Measurements from ENCODE around the gene HLA-DRA.

The HLA-DRA gene

GRCh38 chr6:32491700-32492099, 52.0 kb downstream of the HLA-DRA start:
- DNase-seq (ENCODE audit: low read depth) = no peak
- no peak overlapping the region for H3K4me3 ChIP-seq (ENCODE audit: low read depth, low read length)
- TF ChIP-seq, protein P1, sequence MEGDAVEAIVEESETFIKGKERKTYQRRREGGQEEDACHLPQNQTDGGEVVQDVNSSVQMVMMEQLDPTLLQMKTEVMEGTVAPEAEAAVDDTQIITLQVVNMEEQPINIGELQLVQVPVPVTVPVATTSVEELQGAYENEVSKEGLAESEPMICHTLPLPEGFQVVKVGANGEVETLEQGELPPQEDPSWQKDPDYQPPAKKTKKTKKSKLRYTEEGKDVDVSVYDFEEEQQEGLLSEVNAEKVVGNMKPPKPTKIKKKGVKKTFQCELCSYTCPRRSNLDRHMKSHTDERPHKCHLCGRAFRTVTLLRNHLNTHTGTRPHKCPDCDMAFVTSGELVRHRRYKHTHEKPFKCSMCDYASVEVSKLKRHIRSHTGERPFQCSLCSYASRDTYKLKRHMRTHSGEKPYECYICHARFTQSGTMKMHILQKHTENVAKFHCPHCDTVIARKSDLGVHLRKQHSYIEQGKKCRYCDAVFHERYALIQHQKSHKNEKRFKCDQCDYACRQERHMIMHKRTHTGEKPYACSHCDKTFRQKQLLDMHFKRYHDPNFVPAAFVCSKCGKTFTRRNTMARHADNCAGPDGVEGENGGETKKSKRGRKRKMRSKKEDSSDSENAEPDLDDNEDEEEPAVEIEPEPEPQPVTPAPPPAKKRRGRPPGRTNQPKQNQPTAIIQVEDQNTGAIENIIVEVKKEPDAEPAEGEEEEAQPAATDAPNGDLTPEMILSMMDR (IDR thresholded peaks at IDR 0.05; ENCODE audit: low read depth, low read length, missing control alignments) = no peak

DNA sequence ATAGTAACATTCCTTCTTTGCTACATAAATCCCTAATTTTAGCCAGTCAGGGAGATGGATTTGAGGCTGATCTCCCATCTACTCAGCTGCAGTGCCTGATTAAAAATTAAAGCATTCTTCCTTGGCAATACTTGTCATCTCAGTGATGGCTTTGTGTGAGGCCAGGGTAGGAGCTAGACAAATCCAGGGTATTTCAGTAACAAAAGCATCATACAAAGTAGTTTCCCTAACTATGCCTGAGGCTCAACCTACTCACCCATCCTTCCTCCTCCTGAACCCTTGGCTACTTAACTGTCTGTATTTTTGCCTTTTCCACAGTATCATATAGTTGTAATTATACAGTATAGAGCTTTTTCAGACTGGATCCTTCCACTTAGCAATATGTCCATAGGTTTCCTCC, 52.7 kb downstream of the HLA-DRA start:
- DNase-seq (ENCODE audit: low read depth) = no peak
- no peak overlapping the region for H3K4me3 ChIP-seq (ENCODE audit: low read depth, low read length)
- TF ChIP-seq, protein P1 (IDR thresholded peaks at IDR 0.05; ENCODE audit: low read depth, low read length, missing control alignments) = no peak

Data from GM12864 (cell line).